Measurements from ENCODE around the gene CHAT. TPM values are rescaled to one million over a fixed set of nuclear protein-coding genes. Genes with fewer than 3 reads are reported as not detected.
A peak's percentile ranks its signal among the peaks of the same experiment; 100 is the strongest.

Gene CHAT
- total and polyA plus RNA-seq, 12 donors, result not detected

DNA sequence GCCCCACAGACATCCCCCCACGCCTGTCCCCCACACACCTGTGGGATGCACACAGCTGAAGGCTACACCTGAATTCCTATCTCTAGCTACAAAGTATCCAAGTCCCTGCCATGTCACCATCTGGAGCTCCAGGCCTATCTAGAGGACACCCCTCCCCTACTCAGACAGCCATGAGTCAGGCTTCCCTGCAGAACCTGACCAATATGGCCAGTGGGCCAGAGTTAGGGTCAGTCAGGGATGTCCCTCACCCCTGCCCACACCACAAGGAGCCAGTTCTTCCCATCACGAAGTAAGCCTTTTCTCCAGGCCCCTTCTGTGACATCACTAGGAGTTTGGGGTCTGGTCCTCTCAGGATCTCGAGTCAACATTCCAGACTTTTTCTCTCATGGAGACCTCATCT is 14.3 kb upstream of the CHAT start:
- Histone ChIP-seq H3K9me3 (replicated peaks in 1 of 3) (no peaks in the 10 kb centered on the region), H3K27ac (no peak overlapping the region), H3K36me3 (replicated peaks in 1 of 2) (no peaks in the 10 kb centered on the region), H3K4me3 (no peak overlapping the region), H3K27me3 (no peaks in the 10 kb centered on the region), H3K4me1 (replicated peaks in 1 of 2) (no peaks in the 10 kb centered on the region)
- peak in 1 of 7 donors; percentile 33 for DNase-seq
- intact Hi-C loops (cut with DNase I), result loop anchor here in 1 of 2 donors (10.0 kb wide), 1 partner anchor 625 kb away; no protein-coding TSS in a partner anchor
- TF ChIP-seq, protein P1, sequence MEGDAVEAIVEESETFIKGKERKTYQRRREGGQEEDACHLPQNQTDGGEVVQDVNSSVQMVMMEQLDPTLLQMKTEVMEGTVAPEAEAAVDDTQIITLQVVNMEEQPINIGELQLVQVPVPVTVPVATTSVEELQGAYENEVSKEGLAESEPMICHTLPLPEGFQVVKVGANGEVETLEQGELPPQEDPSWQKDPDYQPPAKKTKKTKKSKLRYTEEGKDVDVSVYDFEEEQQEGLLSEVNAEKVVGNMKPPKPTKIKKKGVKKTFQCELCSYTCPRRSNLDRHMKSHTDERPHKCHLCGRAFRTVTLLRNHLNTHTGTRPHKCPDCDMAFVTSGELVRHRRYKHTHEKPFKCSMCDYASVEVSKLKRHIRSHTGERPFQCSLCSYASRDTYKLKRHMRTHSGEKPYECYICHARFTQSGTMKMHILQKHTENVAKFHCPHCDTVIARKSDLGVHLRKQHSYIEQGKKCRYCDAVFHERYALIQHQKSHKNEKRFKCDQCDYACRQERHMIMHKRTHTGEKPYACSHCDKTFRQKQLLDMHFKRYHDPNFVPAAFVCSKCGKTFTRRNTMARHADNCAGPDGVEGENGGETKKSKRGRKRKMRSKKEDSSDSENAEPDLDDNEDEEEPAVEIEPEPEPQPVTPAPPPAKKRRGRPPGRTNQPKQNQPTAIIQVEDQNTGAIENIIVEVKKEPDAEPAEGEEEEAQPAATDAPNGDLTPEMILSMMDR (IDR thresholded peaks at IDR 0.05), result no peak
- no peak for TF ChIP-seq POLR2A (IDR thresholded peaks at IDR 0.05)
- 55 to 78% (median 65%) methylated on average over 3 of the region's 3 CpGs for WGBS, 4 donors

DNA sequence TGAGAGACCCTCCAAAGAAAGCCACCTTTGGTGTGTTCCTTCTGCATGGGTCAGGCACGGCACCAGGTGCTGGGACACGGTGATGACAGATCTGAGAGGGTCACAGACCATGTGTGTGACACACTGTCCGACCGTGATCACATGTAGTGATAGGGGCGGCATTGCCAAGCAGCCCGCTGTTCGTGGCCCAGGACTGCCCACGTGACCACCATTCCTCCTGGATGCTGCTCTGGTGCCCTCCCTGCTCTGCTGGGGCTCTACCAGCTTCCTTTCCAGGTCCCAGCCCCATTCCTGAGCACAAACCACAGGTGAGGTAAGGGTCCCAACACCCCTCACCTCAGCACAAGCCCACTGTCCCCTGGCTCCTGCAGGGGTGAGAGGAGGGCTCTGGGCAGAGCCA is 13.8 kb upstream of the CHAT start:
- no peak overlapping the region for H3K27ac ChIP-seq
- DNase-seq, result peak in 1 of 7 donors; percentile 30
- no peaks in the 10 kb centered on the region for H3K9me3 ChIP-seq (replicated peaks in 1 of 3)
- no peaks in the 10 kb centered on the region for H3K36me3 ChIP-seq (replicated peaks in 1 of 2)
- TF ChIP-seq POLR2A (IDR thresholded peaks at IDR 0.05), result no peak
- TF ChIP-seq, protein P1 (IDR thresholded peaks at IDR 0.05), result no peak
- no peaks in the 10 kb centered on the region for H3K27me3 ChIP-seq
- intact Hi-C loops (cut with DNase I), result no loop called here
- H3K4me1 ChIP-seq (replicated peaks in 1 of 2), result no peaks in the 10 kb centered on the region
- 76 to 87% (median 82%) methylated on average over 2 to 8 of the region's 8 CpGs for whole genome bisulfite sequencing, 4 donors
- H3K4me3 ChIP-seq, result no peak overlapping the region

DNA sequence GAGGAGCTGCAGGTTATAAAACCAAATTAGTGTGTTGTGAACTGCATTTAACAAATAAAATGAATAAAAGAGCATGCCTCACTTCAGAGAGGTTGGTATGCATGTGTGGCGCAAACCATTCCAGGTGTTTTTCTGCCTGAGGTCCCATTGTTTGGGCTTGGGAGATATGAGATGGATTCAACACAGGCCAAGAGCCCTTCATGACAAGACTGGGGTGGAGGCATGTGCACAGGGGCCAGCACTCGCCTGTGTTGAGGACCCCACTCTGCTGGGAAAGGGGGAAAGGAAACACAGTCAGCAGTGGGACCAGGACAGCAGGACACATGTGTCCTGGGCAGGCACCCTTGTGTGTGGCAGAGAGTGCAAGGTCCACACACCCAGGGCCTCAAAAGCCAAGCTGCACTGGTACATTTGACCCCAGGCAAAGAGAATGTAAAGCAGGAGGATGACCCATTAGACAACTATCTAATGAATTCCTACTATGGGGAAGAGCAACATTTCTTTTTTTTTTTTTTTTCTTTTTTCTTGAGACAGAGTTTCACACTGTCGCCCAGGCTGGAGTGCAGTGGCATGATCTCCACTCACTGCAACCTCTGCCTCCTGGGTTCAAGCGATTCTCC is 12.9 kb upstream of the CHAT start:
- H3K36me3 ChIP-seq (replicated peaks in 1 of 2), result no peaks in the 10 kb centered on the region
- DNase-seq, result peak in 1 of 7 donors; percentile 17
- no peak overlapping the region for H3K27ac ChIP-seq
- H3K4me1 ChIP-seq (replicated peaks in 1 of 2), result no peaks in the 10 kb centered on the region
- intact Hi-C loops (cut with DNase I), result no loop called here
- 73 to 81% (median 78%) methylated on average over 4 of the region's 4 CpGs for WGBS, 4 donors
- TF ChIP-seq POLR2A (IDR thresholded peaks at IDR 0.05), result no peak
- TF ChIP-seq, protein P1 (IDR thresholded peaks at IDR 0.05), result no peak
- no peaks in the 10 kb centered on the region for H3K27me3 ChIP-seq
- no peaks in the 10 kb centered on the region for H3K9me3 ChIP-seq (replicated peaks in 1 of 3)
- no peak overlapping the region for H3K4me3 ChIP-seq

DNA sequence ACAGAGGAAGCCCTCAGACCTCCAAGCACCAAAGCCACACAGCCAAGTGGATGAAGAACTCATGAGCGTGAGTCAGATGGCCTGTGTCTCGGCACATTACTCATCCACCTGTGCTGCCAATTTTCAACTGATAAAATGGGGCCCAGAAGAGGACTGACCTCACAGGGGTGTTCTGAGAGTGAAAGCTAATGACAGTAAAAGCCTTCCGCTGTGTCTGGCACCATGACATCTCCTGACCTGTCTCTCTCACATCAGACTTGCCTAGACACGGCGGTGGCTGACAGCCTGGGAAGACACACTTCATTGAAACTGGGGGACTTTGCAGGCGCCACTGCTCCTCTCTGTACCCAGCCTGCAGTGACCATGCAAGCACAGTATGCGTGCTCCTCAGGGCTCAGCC is 12.0 kb upstream of the CHAT start:
- TF ChIP-seq, protein P1 (IDR thresholded peaks at IDR 0.05), result no peak
- TF ChIP-seq POLR2A (IDR thresholded peaks at IDR 0.05), result no peak
- DNase-seq, result peak in 3 of 7 donors; percentile 14 to 39 (median 35)
- 65 to 72% (median 69%) methylated on average over 7 of the region's 7 CpGs for WGBS, 4 donors
- no peaks in the 10 kb centered on the region for H3K27me3 ChIP-seq
- H3K27ac ChIP-seq, result no peak overlapping the region
- H3K4me1 ChIP-seq (replicated peaks in 1 of 2), result no peaks in the 10 kb centered on the region
- intact Hi-C loops (cut with DNase I), result no loop called here
- no peaks in the 10 kb centered on the region for H3K9me3 ChIP-seq (replicated peaks in 1 of 3)
- H3K4me3 ChIP-seq, result no peak overlapping the region
- H3K36me3 ChIP-seq (replicated peaks in 1 of 2), result no peaks in the 10 kb centered on the region

Data from adrenal gland (tissue), 12 donors.